Activated T-cell treated with anti-CD3 and anti-CD28 coated beads, Interleukin-2, amount 50 U/mL, for 1 hour (primary cell): Measurements from ENCODE around the gene SLC19A1.

Source experiments
- DNase-seq: peaks from one replicate; pipeline ENCODE4 v3.0.0-alpha.2; 2020

The SLC19A1 gene

DNA sequence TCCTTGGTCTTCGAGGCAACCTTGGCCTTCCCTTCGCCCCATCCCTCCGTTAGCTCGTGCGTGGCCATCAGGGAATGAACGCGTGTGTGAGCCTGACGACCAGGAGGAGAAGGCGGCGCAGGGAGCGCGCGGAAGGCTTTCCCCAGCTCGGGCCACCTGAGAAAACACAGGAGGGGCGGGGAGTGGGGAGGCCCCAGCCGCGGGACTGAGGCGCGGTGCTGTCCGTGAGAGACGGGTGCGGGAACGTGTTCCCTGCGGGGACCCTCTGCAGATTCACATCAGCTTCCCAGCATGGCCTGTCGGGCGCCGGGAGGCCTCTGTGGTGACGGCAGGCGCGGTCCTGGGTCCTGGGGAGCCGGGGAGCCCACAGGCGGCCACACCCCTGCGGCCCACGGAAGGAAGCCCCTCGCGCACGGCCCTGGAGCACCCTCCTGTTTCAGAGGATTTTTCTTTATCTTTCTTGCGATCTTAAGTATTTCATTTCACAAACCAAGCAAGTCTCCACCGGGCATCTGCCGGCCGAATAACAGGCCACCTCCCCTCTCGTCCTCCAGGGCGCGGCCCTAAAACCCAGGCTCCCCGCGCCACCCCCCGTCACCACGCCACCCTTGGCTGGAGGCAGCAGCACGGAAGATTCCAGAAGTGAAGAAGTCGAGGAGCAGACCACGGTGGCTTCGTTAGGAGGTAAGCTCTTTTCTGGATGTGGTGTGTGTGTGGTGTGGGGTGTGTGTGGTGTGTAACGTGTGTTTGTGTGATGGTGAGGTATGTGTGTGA lies 66.3 kb downstream of the SLC19A1 start:
- no peak for DNase-seq

DNA sequence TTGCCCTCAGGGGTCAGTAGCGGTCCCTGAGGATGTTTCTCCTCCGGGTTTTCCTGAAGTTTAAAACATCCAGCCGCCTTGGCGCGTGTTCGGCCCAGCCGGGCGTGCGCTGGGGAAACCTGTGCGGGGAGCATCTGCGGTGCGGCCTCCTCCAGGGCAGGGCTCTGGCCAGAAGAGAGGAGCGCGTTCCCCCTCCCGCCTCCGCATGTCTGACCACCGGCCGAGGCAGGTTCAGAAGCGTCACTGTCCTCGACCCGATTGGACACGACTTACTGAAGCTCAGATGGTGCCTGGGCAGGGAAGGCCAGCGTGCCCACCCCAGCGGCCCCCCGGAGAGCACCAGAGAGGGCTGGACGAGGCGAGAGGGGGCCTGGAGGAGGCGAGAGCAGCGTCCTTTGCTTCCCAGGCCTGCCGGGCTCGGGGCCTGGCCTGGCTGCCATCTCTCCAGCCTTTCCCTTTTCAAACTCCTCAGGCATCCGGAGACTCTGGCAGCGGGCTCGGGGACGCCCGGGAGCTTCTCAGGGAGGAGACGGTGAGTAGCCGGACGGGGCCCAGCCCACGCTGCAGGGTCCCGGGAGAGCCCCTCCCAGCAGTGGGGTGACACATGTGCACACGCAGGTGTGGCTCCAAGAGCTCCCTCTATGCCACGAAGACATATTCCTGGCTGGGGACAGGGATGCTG lies 67.1 kb downstream of the SLC19A1 start:
- no peak for DNase-seq

DNA sequence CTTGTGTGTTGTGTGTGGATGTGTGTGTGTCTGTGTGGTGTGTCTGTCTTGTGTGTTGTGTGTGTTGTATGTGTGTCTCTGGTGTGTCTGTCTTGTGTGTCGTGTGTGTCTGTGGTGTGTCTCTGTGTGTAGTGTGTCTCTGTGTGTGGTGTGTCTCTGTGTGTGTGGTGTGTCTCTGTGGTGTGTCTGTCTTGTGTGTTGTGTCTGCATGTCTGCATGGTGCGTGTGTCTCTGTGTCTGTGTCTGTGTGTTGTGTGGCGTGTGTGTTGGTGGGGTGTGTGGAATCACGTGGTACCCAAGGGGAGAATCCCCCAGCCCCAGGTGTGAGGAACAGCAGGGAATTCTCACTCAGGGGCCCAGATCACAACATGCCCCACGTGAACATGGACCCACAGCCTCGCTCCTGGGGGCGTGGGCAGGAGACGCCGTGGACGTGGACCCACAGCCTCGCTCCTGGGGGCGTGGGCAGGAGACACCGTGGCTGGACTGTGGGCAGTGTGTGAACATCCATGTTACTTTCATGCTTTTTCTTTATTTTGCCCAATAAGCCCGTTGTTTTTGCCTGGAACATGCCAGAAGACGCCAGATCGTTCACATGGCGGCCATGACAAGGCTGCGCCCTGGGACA lies 67.8 kb downstream of the SLC19A1 start:
- DNase-seq, result no peak

DNA sequence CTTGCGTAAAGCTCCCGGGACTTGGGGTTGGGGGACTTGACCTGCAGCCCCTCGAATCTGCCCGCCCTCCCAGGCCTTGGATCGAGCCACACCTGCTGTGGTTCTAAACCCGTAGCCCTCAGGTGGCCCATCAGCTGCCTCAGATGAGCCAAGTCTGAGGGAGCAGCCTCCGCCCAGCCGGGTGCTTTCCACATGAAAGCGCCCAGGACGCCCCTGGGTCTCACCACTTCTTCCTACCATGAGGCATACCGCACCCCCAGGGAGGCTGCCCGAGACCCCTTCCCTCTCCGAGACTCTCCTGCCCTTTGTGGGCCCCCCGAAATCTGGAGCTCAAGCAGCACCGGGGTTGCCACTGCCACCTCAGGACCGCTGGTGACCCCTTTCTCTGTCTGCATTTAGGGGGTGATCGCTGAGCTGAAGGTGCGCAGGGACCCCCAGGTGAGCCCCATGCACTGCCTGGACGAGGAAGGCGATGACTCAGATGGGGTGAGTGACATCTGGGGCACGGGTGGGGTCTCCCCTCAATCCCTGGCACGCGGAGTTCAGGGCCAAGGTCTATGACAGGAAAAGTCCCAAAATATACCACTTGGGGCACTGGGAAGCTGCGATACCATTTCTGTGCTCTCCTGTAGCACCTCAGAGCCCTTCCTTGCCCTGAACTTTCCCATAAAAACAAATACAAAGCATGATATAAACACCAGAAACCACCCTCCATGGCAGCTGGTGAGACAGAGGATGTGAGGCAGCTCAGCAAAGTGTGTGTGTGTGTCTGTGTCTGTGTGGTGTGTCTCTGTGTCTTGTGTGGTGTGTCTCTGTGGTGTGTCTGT lies 68.5 kb downstream of the SLC19A1 start:
- no peak for DNase-seq

DNA sequence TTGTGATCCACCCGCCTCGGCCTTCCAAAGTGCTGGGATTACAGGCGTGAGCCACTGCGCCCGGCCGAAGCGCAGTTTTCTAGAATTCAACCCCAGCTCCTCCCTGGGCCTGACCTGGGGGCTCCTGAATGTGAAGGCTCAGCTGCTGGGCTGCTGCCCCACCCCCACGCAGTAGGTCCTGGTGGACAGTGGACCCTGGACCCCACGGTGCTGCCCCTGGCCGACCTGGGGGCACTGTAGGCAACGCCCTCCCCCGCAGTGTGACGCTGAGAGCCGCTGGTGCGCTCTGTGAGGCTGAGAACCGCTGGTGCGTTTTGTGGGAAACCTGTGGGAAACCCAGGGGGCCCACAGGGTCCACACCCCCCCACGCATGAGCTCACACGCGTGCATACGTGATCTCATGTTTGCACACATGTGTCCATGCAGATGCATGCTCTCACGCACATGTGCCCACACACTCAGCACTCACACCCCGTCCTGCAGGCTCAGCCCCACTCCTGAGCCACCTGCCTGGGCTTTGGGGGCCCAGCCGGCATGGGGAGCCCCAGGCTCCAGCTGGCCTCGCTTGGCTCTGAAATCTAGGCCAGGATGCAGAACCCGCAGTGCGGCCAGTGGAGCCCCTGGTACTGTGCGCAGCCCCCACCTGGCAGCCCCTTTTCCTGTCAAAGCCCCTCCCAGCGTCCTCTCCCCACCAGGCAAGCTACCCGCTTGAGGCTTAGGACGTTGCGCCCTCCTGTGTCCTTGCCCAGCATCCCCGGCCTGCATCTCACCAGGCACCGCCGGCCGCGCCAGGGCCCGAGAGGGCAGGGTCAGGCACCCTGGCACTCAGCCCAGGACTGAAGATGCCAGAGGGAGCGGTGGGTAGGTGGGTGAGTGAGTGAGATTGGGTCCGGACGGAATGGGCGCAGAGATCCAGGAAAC lies 69.5 kb downstream of the SLC19A1 start:
- no peak for DNase-seq

DNA sequence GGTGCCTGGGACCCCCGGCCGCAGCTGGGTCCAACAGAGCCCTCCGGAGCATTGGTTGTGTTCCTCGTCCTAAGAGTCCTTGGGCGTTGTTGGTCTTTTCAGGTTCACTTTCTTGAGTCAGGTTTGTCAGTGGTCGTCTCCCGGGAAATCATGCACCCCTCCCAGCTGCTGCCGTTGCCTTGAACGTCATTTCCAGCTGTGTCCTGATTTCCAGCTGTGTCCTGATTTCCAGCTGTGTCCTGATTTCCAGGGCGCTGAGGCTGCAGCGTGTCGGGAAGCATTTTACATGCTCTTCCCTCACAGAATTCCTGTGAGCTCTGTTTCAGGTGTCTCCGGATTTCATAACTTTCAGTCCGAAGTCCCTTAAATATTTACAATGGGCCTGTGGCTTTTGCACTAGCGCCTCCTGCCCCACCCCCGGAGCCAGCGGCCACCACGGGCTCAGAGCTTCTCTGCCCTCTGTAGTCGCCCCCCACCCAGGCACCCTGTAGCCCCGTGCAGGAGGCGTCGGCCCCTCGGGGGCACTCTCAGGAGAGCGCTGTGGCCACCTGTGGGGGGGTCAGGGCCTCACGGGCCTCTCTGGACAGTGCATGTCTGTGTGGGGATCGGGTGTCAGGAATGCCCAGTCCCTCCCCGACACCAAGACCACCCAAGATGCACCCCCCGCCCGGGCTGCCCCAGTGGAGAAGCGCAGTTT lies 70.6 kb downstream of the SLC19A1 start:
- DNase-seq, result no peak

DNA sequence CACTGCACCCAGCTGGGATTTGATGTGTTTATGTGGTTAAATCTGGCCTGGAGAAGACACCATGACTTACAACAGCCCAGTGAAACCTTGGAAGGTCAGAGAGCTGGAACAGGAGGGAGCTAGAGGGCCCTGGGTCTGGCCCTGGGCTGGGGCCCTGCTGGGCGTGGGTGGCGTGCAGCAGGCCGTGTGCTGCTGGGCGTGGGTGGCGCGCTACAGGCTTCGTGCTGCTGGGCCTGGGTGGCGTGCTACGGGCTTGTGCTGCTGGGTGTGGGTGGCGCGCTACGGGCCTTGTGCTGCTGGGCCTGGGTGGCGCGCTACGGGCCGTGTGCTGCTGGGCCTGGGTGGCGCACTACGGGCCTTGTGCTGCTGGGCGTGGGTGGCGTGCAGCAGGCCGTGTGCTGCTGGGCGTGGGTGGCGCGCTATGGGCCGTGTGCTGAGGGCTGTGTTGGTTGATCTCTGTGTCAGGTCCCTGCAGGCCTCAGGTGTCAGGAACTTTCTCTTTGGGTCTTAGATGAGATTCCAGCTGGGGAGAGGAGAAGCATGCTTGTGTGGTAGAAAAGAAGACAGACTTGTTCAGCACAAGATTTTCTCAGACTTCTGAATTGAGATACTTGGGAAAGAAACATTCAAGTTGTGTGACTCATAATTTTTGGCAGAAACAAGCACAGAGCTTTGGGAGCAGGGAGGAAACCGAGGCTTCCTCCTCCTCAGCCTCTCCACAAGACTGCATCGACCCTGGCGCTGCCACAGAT lies 71.3 kb downstream of the SLC19A1 start:
- peak; percentile 53 for DNase-seq

DNA sequence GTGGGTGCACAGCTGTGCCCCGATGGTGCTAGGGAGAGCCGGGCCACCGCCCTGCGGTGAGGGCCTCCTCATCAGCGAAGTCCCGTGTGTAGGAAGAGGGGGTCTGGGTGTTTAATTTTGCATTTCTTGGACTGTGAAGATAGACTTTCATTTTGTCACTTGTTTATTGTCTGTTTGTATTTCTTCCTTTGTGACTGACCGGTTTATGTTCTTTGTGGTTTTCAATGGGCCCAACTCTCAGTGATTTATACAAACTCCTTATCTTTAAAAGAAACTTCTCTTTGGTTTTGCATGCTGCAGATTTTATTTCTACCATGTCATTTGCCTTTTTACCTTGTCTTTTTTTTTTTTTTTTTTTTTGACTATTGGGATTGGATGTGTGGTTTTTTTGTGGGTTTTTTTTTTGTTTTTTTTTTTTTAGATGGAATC lies 72.1 kb downstream of the SLC19A1 start:
- no peak for DNase-seq

DNA sequence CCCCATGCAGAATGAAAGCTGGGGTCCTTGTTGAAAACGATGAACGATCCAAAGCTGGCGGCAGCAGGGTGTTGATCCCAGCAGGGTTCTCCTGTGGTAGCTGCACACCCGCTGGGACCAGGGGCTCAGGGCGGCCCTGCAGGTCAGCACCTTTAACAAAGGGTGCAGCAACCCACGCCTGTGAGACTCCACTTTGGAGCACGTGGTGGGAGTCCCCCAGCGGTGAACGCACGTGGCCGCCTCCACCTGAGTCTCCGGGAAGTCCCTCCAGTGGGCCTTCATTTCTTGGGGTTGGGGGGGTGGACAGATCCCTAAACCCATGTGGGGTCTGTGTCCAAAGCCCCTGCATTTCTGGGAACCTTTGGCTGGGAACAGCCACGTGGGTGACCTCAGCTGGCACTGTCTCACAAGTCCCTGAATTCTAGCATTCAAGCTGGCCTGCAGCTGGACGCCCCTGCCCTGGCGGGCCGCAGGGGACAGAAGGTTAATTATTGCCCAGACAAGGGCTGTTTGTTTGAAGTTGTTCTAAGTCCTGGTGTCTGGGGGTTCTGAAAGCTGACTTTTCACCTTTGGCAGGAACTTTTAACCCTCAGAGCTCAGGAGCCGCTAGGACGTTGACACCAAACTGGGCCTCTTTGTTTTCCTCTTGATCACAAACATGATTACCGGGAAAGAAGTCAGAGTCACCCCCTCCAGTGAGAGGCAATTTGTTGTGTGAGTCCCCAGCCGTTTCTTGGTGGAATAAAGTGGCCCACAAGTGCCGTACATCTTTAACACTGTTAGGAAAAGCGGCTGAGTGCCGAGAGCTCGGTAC lies 72.8 kb downstream of the SLC19A1 start:
- no peak for DNase-seq

DNA sequence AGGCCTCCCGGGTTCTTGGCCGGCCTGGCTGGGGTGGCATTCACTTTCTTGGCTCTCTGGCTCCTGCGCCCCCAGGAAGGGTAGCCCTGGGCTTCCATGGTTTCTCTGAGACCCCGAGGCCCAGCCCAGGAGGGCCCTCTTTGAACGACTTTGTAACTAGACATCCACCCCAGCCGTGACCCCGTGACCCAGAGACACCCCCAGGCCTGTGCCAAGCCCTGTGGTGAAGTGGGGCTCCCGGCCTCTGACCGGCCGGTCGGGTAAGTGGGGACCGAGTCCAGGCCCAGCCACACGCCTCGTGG lies 73.3 kb downstream of the SLC19A1 start:
- no peak for DNase-seq

DNA sequence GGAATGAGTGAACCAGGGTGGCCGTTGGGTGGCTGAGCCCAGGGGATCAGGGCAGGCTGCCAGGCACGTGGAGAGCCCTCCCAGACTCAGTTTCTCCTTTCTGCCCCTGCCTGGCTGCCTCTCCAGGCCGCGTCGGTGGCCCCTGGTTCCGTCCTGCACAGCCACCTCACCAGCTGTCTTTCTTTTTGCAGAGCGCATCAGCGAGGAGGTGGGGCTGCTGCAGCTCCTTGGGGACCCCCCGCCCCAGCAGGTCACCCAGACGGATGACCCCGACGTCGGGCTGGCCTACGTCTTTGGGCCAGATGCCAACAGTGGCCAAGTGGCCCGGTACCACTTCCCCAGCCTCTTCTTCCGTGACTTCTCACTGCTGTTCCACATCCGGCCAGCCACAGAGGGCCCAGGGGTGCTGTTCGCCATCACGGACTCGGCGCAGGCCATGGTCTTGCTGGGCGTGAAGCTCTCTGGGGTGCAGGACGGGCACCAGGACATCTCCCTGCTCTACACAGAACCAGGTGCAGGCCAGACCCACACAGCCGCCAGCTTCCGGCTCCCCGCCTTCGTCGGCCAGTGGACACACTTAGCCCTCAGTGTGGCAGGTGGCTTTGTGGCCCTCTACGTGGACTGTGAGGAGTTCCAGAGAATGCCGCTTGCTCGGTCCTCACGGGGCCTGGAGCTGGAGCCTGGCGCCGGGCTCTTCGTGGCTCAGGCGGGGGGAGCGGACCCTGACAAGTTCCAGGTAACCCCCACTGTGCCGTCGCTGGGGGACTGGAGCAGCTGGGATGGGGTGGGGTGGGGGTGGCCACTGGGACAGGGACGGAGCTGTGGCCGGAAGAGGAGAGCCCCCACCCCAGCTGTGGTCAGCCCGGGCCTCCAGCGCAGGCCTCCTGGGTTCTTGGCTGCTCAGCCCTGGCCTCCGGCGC lies 73.9 kb downstream of the SLC19A1 start:
- no peak for DNase-seq

DNA sequence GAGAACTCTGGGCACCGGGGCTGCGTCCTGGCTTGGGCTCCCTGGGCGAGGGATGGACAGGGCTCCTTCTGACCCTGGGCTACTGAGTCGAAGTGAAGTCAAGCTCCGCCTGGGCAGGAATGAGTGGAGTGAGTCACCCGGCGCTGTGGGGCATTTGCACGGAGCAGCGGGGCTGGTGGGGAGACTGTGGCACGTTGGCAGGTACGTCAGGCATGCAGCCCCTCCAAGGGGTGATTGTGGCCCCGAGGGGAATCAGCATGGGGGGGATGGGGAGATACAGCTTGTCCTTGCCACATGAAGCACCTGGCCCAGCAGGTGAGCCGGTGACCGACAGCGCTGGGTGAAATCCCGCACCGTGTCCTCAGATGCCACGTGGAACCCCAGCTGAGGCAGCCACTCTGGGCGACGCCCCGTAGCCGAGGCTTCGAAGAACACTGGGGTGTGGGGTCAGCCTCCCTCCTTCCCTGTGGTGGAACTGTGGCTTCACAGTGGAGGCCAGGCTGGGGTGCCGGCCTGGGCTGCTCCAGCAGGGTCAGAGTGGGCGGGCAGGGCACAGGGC lies 74.9 kb downstream of the SLC19A1 start:
- no peak for DNase-seq

DNA sequence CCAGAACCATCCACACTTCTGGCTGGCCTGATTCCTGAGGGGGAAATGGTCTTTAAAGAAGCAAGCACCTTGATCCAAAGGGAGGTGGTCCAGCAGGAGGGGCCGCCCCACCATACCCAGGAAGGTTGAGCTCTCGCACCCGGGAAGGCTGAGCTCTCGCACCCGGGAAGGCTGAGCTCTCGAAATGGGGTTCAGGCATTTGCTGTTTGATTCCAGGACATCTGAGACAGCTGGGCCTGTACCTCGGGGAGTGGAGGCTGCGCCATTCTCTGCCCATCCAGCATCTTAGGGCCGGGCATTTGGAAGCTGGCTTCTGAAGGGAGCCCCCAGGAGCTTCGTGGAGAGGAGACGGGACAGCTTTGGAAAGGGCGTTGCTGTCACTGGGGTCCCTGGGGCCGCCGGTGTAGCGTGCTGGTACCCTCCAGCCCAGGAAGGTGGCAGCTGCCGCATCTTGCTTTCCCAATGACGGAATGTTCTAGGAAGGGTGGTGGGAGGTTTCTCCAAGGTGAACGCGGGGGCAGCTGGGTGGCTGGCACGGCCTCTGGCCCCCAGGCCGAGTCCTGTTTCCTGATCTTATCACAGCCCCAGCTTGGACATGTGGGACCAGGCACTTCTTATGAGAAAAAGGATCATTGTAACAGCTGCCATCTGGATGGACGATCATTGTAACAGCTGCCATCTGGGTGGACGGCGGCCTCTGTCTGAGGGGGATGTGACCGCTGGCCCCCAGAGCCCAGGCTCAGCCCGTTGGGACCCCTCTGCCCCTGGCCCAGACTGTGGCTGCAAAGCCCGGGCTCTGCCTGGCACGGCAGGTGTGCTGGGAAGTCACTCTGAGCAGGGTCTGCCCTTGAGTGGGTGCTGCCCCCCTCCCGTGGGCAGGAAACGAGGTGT lies 75.7 kb downstream of the SLC19A1 start:
- no peak for DNase-seq

DNA sequence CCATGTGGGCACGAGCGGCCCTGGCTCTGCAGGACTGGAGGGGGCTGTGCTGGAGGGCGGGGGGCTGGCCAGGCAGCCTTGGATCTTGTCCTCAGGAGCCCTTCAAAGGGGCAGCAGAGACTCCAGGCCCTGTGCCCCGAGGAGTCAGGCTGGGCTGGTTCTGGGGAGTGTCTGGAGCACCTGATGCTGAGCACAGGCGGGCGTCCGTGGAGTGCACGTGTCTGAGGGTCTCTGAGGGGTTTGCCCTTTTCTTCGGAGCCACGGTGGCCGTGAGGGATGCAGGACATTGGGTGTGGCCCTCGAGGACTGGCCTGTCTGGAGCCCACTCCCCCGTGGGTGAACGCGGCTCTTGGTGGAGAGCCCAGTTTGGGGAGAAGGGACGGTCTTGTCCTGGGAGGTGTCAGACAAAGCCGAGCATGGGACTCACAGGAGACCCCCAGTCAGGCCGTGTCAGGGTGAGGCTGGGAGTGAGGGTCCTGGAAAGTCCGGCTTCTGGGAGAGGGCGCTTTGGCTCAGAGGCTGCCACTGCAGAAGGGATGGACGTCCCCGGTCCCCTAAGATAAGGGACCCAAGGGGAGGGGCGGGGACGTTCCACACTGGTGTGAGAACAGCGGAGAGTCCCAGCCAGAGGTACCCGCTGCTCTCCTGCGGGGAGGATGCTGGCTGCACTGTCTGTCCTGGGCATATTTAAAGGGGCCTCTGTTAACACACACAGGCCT lies 76.5 kb downstream of the SLC19A1 start:
- no peak for DNase-seq

DNA sequence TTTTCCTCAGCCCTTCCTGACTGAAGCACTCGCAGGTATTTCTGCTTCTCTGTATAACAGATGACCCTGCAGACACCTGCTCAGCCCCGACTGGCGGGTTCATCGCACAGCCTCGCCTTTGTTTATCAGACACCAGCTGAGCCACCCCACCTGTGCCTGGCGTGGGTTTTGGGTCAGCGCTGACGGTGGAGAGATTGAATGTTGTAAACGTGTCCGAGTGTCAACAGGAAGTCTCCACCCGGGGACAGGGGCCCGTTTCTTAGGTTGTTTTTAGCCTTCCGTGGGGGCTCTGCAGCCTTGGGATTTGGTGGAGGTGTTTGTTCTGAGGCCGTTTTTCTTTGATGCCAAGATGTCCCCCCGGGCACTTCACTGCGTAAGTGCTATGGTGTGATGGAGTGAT lies 77.1 kb downstream of the SLC19A1 start:
- DNase-seq, result no peak

DNA sequence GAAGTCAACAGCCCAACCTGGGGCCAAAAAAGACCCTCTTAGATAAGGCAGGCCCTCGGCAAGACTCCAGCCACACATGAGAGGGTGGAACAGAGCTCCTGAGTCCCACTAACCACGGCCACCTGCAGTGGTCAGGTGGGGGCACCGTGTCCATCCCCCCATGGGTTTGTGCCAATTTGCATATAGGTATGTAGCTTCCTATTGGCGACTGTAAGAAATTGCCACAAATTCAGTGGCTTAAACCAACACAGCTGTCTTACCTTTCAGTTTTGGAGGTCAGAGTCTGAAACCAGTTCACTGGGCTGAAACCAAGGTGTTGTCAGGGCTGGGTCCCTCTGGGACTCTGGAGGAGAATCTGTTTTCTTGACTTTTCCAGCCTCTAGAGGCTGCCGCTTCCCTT lies 77.9 kb downstream of the SLC19A1 start:
- DNase-seq, result no peak

DNA sequence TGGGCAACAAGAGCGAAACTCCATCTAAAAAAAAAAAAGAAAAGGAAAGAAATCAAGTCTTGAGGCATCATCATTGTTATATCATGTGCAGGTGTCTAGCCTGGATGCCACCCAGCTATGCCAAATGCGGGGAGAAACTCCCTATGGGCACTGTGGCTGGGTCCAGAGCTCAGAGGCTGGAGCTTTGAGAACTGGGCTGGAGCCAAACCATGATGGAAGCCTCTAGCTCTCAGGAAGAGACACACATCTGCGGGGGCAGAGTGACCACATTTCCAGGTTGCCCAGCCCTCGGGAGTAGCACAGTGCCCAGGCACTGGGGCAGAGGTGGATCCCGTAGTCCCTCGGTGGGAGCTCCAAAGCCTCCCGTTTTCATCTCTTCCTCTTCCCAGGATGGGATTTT lies 78.4 kb downstream of the SLC19A1 start:
- no peak for DNase-seq
